ENCODE measurements around the gene PRRT1B.

DNA sequence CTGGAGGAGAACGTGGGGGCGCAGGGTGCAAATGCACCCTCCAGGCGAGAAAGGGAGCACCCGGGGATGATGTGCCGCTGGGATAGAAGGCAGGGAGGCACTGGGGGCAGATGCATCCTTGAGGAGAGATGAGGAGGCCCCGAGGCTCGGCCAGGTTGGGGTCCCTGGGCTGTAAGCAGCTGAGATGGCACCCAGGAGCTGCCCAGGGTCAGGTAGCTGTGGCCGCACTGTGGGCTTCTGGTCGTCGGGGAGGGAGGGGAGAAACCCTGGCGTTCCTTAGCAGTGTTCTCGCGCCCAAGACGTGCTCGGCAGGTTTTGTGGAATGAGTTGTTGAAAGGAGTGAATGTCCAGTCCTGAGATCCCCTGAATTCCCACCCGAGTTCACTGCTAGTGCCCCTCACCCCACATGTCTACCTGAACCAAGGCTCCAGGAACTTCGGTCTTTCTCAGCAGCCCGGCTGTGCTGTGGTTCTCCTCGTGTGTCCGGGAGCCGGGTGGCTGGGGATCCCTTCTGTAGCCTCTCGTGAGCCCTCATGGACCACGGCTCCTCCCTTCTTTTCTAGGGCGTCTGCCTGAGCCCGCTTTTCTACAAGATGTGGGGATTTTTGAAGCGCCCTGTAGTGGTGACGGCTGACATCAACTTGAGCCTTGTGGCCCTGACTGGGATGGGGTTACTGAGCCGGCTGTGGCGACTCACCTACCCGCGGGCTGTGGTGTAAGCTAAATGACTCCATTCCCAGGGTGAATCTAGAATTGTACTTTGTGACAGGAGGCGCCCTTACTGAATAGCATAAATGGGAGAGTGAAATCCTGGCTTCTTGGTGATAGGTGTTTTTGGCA is 41.5 kb upstream of the PRRT1B start:
- TF ChIP-seq, protein P1, sequence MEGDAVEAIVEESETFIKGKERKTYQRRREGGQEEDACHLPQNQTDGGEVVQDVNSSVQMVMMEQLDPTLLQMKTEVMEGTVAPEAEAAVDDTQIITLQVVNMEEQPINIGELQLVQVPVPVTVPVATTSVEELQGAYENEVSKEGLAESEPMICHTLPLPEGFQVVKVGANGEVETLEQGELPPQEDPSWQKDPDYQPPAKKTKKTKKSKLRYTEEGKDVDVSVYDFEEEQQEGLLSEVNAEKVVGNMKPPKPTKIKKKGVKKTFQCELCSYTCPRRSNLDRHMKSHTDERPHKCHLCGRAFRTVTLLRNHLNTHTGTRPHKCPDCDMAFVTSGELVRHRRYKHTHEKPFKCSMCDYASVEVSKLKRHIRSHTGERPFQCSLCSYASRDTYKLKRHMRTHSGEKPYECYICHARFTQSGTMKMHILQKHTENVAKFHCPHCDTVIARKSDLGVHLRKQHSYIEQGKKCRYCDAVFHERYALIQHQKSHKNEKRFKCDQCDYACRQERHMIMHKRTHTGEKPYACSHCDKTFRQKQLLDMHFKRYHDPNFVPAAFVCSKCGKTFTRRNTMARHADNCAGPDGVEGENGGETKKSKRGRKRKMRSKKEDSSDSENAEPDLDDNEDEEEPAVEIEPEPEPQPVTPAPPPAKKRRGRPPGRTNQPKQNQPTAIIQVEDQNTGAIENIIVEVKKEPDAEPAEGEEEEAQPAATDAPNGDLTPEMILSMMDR (IDR thresholded peaks at IDR 0.05) = no peak
- TF ChIP-seq EP300 (IDR thresholded peaks at IDR 0.05) (no peak), POLR2AphosphoS5 (IDR thresholded peaks at IDR 0.05) (no peak)

Measured in esophagus muscularis mucosa (tissue), 4 donors.